ENCODE data around the gene PLEKHG5.

Gene PLEKHG5

GRCh38 chr1:6509919-6510291 lies 18.4 kb upstream of the PLEKHG5 start:
- no peak for DNase-seq

- DNase-seq = no peak
Observed at GRCh38 chr1:6509220-6509918, 17.9 kb upstream of the PLEKHG5 start.

- DNase-seq = no peak
Observed at GRCh38 chr1:6508816-6509189, 17.3 kb upstream of the PLEKHG5 start.

GRCh38 chr1:6508154-6508815 lies 16.8 kb upstream of the PLEKHG5 start:
- DNase-seq = no peak

- DNase-seq = no peak
Observed at GRCh38 chr1:6507461-6507911, 16.0 kb upstream of the PLEKHG5 start.

GRCh38 chr1:6507037-6507428 lies 15.6 kb upstream of the PLEKHG5 start:
- no peak for DNase-seq

GRCh38 chr1:6506210-6507036 lies 15.0 kb upstream of the PLEKHG5 start:
- no peak for DNase-seq

- DNase-seq = no peak
Observed at GRCh38 chr1:6505367-6506209, 14.1 kb upstream of the PLEKHG5 start.

GRCh38 chr1:6504887-6505286 lies 13.4 kb upstream of the PLEKHG5 start:
- no peak for DNase-seq

- no peak for DNase-seq
Observed at GRCh38 chr1:6503884-6504602, 12.6 kb upstream of the PLEKHG5 start.

- DNase-seq = no peak
Observed at GRCh38 chr1:6502000-6502891, 10.8 kb upstream of the PLEKHG5 start.

- no peak for DNase-seq
Observed at GRCh38 chr1:6501279-6501813, 9.9 kb upstream of the PLEKHG5 start.

- no peak for DNase-seq
Observed at GRCh38 chr1:6500544-6501278, 9.2 kb upstream of the PLEKHG5 start.

GRCh38 chr1:6499296-6499695 lies 7.8 kb upstream of the PLEKHG5 start:
- DNase-seq = no peak

GRCh38 chr1:6498576-6499111 lies 7.2 kb upstream of the PLEKHG5 start:
- DNase-seq = no peak

GRCh38 chr1:6497867-6498575 lies 6.6 kb upstream of the PLEKHG5 start:
- no peak for DNase-seq

- DNase-seq = peak; percentile 31
Observed at GRCh38 chr1:6497215-6497866, 5.9 kb upstream of the PLEKHG5 start.

GRCh38 chr1:6496890-6497214 lies 5.4 kb upstream of the PLEKHG5 start:
- no peak for DNase-seq

- DNase-seq = no peak
Observed at GRCh38 chr1:6496365-6496721, 4.9 kb upstream of the PLEKHG5 start.

Data from stimulated activated CD4-positive, alpha-beta T cell treated with anti-CD3 and anti-CD28 coated beads, Interleukin-1b, Interleukin-23, amount 100 ng/mL, for 48 hours (primary cell).